ENCODE data around the gene GNAI3.
A peak's percentile ranks its signal among the peaks of the same experiment; 100 is the strongest.

GNAI3 gene

GRCh38 chr1:109667452-109668122, 119.2 kb downstream of the GNAI3 start, which contains the start of gene GSTM2:
Gene GSTM2, plus strand, starts transcription at chr1:109668057. Its CDS starts 59 bp downstream, at chr1:109668116.
- Histone ChIP-seq H3K9ac (ENCODE audit: low read depth, low read length) (peak within 1 kb of the TSS; percentile 39; the same call in 1 of the 2 replicates), H3K4me1 (ENCODE audit: insufficient read depth, low read length) (no peaks in the 10 kb centered on the region), H3K27me3 (ENCODE audit: insufficient read depth, low read length) (no peaks in the 10 kb centered on the region), H3K36me3 (ENCODE audit: insufficient read depth, low read depth, low read length) (no peaks in the 10 kb centered on the region), H3K9me3 (ENCODE audit: insufficient read depth, low read depth, low read length) (no peaks in the 10 kb centered on the region), H3K4me3 (ENCODE audit: low read length) (peak within 1 kb of the TSS; percentile 60), H3K27ac (ENCODE audit: low read length) (no peak within 1 kb of the TSS)

All from iPS-20b (cell line).